ENCODE data around the gene PIK3R3.

GRCh38 chr1:46113948-46114347 is 18.5 kb downstream of the PIK3R3 start:
- TF ChIP-seq POLR2AphosphoS5 (IDR thresholded peaks at IDR 0.05; ENCODE audit: borderline replicate concordance, low read depth, low read length) = no peak
- no peak for TF ChIP-seq EZH2 (IDR thresholded peaks at IDR 0.05)
- no peak for TF ChIP-seq FOXP2 (optimal IDR thresholded peaks at IDR 0.05; ENCODE audit: control extremely low read depth, extremely low read length, insufficient read depth)

Data from SK-N-MC (cell line).